A549 (cell line): Measurements from ENCODE around the gene CEP192.

Experiments used
- CEBPB ChIP-seq, 2 experiments: fragments of >200 bp in 1 of 2; sonication (Bioruptor Twin) in 1 of 2; formaldehyde crosslinking in 1 of 2; IDR thresholded peaks; 2 replicates each; pipeline ENCODE4 v1.6.1; 2012 to 2016
- CTCF ChIP-seq: fragments of >200 bp; sonication (Bioruptor Twin); formaldehyde crosslinking; IDR thresholded peaks from 3 replicates; pipeline ENCODE4 v1.5.1; 2016
- JUNB ChIP-seq: fragments of >200 bp; sonication (Bioruptor Twin); formaldehyde crosslinking; IDR thresholded peaks from 2 replicates; pipeline ENCODE4 v1.6.1; 2016
- RAD21 ChIP-seq, 2 experiments: fragments of >200 bp in 1 of 2; sonication (Bioruptor Twin) in 1 of 2; formaldehyde crosslinking in 1 of 2; IDR thresholded peaks in 1 of 2; conservative IDR thresholded peaks in 1 of 2; 2 replicates in 1 of 2; 3 replicates in 1 of 2; pipeline ENCODE4 v1.6.1; 2012 to 2018; ENCODE audit warnings: inconsistent platforms in 1 of 2
- SMC3 ChIP-seq: fragments of >200 bp; sonication (Bioruptor Twin); formaldehyde crosslinking; IDR thresholded peaks from 3 replicates; pipeline ENCODE4 v1.6.1; 2018; ENCODE audit warnings: inconsistent platforms

- no peak for TF ChIP-seq JUNB
- no peak for TF ChIP-seq RAD21 (conservative IDR thresholded peaks at IDR 0.05 in 1 of 2, IDR thresholded peaks at IDR 0.05 in 1 of 2)
- no peak for TF ChIP-seq CTCF
- TF ChIP-seq SMC3, result no peak
- no peak for TF ChIP-seq CEBPB (IDR thresholded peaks at IDR 0.05)
Observed at GRCh38 chr18:12944709-12945108, 46.5 kb upstream of the CEP192 start.
